ENCODE measurements around the gene PIEZO2.

The PIEZO2 gene

GRCh38 chr18:11096411-11096810 is 53.0 kb downstream of the PIEZO2 start:
- Histone ChIP-seq H3K4me2 (ENCODE audit: low read depth, low read length, poor library complexity, severe bottlenecking) (no peak overlapping the region), H3K9ac (ENCODE audit: low read length) (no peak overlapping the region), H3K79me2 (ENCODE audit: insufficient read depth, low read length) (no peaks in the 10 kb centered on the region), H3K36me3 (ENCODE audit: low read length) (no peaks in the 10 kb centered on the region), H3K27ac (ENCODE audit: low read depth, low read length) (no peak overlapping the region), H3K27me3 (ENCODE audit: low read length) (no peaks in the 10 kb centered on the region), H3K9me2 (replicated peaks; ENCODE audit: insufficient read depth, low read length) (no peaks in the 10 kb centered on the region), H2AFZ (ENCODE audit: low read depth, low read length, severe bottlenecking) (no peak overlapping the region), H3F3A (ENCODE audit: insufficient read depth) (no peaks in the 10 kb centered on the region), H3K4me3 (ENCODE audit: insufficient read depth, low read length, poor library complexity, severe bottlenecking) (no peak overlapping the region), H3K9me3 (ENCODE audit: insufficient read depth, low read length) (no peaks in the 10 kb centered on the region), H4K20me1 (ENCODE audit: low read depth, low read length) (no peaks in the 10 kb centered on the region)
- no peak for TF ChIP-seq CTCF (IDR thresholded peaks at IDR 0.05; ENCODE audit: insufficient read depth, low read length, poor library complexity, severe bottlenecking)
- TF ChIP-seq EZH2phosphoT487 (conservative IDR thresholded peaks at IDR 0.05; ENCODE audit: low read length): no peak

GRCh38 chr18:11095674-11096293 is 53.6 kb downstream of the PIEZO2 start:
- Histone ChIP-seq H3K9ac (ENCODE audit: low read length) (no peak overlapping the region), H3K79me2 (ENCODE audit: insufficient read depth, low read length) (no peaks in the 10 kb centered on the region), H3K4me3 (ENCODE audit: insufficient read depth, low read length, poor library complexity, severe bottlenecking) (no peak overlapping the region), H3K27me3 (ENCODE audit: low read length) (no peaks in the 10 kb centered on the region), H3K36me3 (ENCODE audit: low read length) (no peaks in the 10 kb centered on the region), H3F3A (ENCODE audit: insufficient read depth) (no peaks in the 10 kb centered on the region), H3K9me2 (replicated peaks; ENCODE audit: insufficient read depth, low read length) (no peaks in the 10 kb centered on the region), H3K27ac (ENCODE audit: low read depth, low read length) (no peak overlapping the region), H2AFZ (ENCODE audit: low read depth, low read length, severe bottlenecking) (no peak overlapping the region), H3K9me3 (ENCODE audit: insufficient read depth, low read length) (no peaks in the 10 kb centered on the region), H4K20me1 (ENCODE audit: low read depth, low read length) (no peaks in the 10 kb centered on the region), H3K4me2 (ENCODE audit: low read depth, low read length, poor library complexity, severe bottlenecking) (no peak overlapping the region)
- TF ChIP-seq CTCF (IDR thresholded peaks at IDR 0.05; ENCODE audit: insufficient read depth, low read length, poor library complexity, severe bottlenecking) (no peak), EZH2phosphoT487 (conservative IDR thresholded peaks at IDR 0.05; ENCODE audit: low read length) (no peak)

- Histone ChIP-seq H3K79me2 (ENCODE audit: insufficient read depth, low read length) (no peaks in the 10 kb centered on the region), H2AFZ (ENCODE audit: low read depth, low read length, severe bottlenecking) (no peak overlapping the region), H3K4me2 (ENCODE audit: low read depth, low read length, poor library complexity, severe bottlenecking) (no peak overlapping the region), H3K27me3 (ENCODE audit: low read length) (no peaks in the 10 kb centered on the region), H4K20me1 (ENCODE audit: low read depth, low read length) (no peaks in the 10 kb centered on the region), H3F3A (ENCODE audit: insufficient read depth) (no peaks in the 10 kb centered on the region), H3K9me2 (replicated peaks; ENCODE audit: insufficient read depth, low read length) (no peaks in the 10 kb centered on the region), H3K9ac (ENCODE audit: low read length) (no peak overlapping the region), H3K4me3 (ENCODE audit: insufficient read depth, low read length, poor library complexity, severe bottlenecking) (no peak overlapping the region), H3K36me3 (ENCODE audit: low read length) (no peaks in the 10 kb centered on the region), H3K9me3 (ENCODE audit: insufficient read depth, low read length) (no peaks in the 10 kb centered on the region), H3K27ac (ENCODE audit: low read depth, low read length) (no peak overlapping the region)
- no peak for TF ChIP-seq CTCF (IDR thresholded peaks at IDR 0.05; ENCODE audit: insufficient read depth, low read length, poor library complexity, severe bottlenecking)
- TF ChIP-seq EZH2phosphoT487 (conservative IDR thresholded peaks at IDR 0.05; ENCODE audit: low read length): no peak
These were observed 54.2 kb downstream of the PIEZO2 start for GRCh38 chr18:11095211-11095610.

Measured in SU-DHL-6 (cell line).